Fibroblast of villous mesenchyme (primary cell): ENCODE data around the gene ZNF341. TPM values are rescaled to one million over a fixed set of nuclear protein-coding genes. Genes with fewer than 3 reads are reported as not detected.

Experiments
- DNase-seq: peaks from one replicate; pipeline ENCODE4 v3.0.0-alpha.2; 2010; ENCODE audit warnings: low read depth
- H3K4me3 ChIP-seq: 2 replicates; pipeline ENCODE4 v1.5.1; 2011; ENCODE audit warnings: low read depth, mild to moderate bottlenecking, low read length
- CTCF ChIP-seq: IDR thresholded peaks from 2 replicates; pipeline ENCODE4 v1.5.1; 2012; ENCODE audit warnings: low read depth, mild to moderate bottlenecking, low read length; ENCODE audit not compliant: insufficient read depth
- total RNA-seq: library from RNA; depleted of rRNA; stranded (reverse); fragments of >200 nt; gene quantifications from 2 replicates; pipeline ENCODE4 v1.2.3, GENCODE V29; 2012

ZNF341 gene
- total RNA-seq, 1 donor, result 1.3 TPM

- no peak overlapping the region for H3K4me3 ChIP-seq
- DNase-seq, result no peak
- TF ChIP-seq CTCF, result no peak
Observed at GRCh38 chr20:33757046-33757445, 25.2 kb downstream of the ZNF341 start.

GRCh38 chr20:33757458-33757857 is 25.7 kb downstream of the ZNF341 start:
- H3K4me3 ChIP-seq, result no peak overlapping the region
- no peak for TF ChIP-seq CTCF
- DNase-seq, result no peak

GRCh38 chr20:33761698-33762250 is 30.0 kb downstream of the ZNF341 start:
- TF ChIP-seq CTCF, result no peak
- no peak for DNase-seq
- H3K4me3 ChIP-seq, result no peak overlapping the region

GRCh38 chr20:33765099-33765498 is 33.3 kb downstream of the ZNF341 start:
- no peak overlapping the region for H3K4me3 ChIP-seq
- TF ChIP-seq CTCF, result no peak
- DNase-seq, result no peak

GRCh38 chr20:33765592-33765991 is 33.8 kb downstream of the ZNF341 start:
- TF ChIP-seq CTCF, result no peak
- H3K4me3 ChIP-seq, result no peak overlapping the region
- DNase-seq, result no peak

- TF ChIP-seq CTCF, result no peak
- no peak overlapping the region for H3K4me3 ChIP-seq
- DNase-seq, result no peak
Observed at GRCh38 chr20:33766686-33767085, 34.9 kb downstream of the ZNF341 start.

- H3K4me3 ChIP-seq, result no peak overlapping the region
- TF ChIP-seq CTCF, result no peak
- DNase-seq, result no peak
Observed at GRCh38 chr20:33767777-33768138, 36.0 kb downstream of the ZNF341 start.
